ENCODE results near the gene TRAK1.
A peak's percentile ranks its signal among the peaks of the same experiment; 100 is the strongest.

The TRAK1 gene

GRCh38 chr3:42068303-42069088, 22.7 kb upstream of the TRAK1 start:
- no peak for DNase-seq

- DNase-seq: no peak
Observed at GRCh38 chr3:42070089-42070488, 21.1 kb upstream of the TRAK1 start.

- DNase-seq: no peak
Observed at GRCh38 chr3:42070524-42070923, 20.6 kb upstream of the TRAK1 start.

GRCh38 chr3:42071904-42072812, 19.0 kb upstream of the TRAK1 start:
- DNase-seq: peak; percentile 81 to 94

GRCh38 chr3:42072831-42073301, 18.3 kb upstream of the TRAK1 start:
- no peak for DNase-seq

GRCh38 chr3:42077785-42078184, 13.4 kb upstream of the TRAK1 start:
- no peak for DNase-seq

GRCh38 chr3:42078677-42079076, 12.5 kb upstream of the TRAK1 start:
- no peak for DNase-seq

GRCh38 chr3:42079701-42080452, 11.3 kb upstream of the TRAK1 start:
- no peak for DNase-seq

- DNase-seq: no peak
Observed at GRCh38 chr3:42080453-42080872, 10.7 kb upstream of the TRAK1 start.

GRCh38 chr3:42081838-42082473, 9.2 kb upstream of the TRAK1 start:
- no peak for DNase-seq

- no peak for DNase-seq
Observed at GRCh38 chr3:42084586-42084985, 6.6 kb upstream of the TRAK1 start.

- DNase-seq: no peak
Observed at GRCh38 chr3:42085641-42086376, 5.3 kb upstream of the TRAK1 start.

- no peak for DNase-seq
Observed at GRCh38 chr3:42088803-42089530, 2.2 kb upstream of the TRAK1 start.

GRCh38 chr3:42092006-42092405, 849 bp downstream of the TRAK1 start:
- DNase-seq: no peak

- DNase-seq: no peak
Observed at GRCh38 chr3:42094128-42094527, 3.0 kb downstream of the TRAK1 start.

GRCh38 chr3:42094691-42095391, 3.7 kb downstream of the TRAK1 start:
- no peak for DNase-seq

- no peak for DNase-seq
Observed at GRCh38 chr3:42095540-42095939, 4.4 kb downstream of the TRAK1 start.

- no peak for DNase-seq
Observed at GRCh38 chr3:42096796-42097565, 5.8 kb downstream of the TRAK1 start.

GRCh38 chr3:42097566-42097946, 6.4 kb downstream of the TRAK1 start:
- DNase-seq: no peak

- DNase-seq: no peak
Observed at GRCh38 chr3:42098171-42098570, 7.0 kb downstream of the TRAK1 start.

All from NCI-H446 (cell line).